Tibial nerve (tissue), 4 donors: ENCODE data around the gene STRIP2.
"Not testable (repeated sequence)": the region's sequence is repeated elsewhere in the genome, so short reads cannot be mapped to it uniquely, and the experiment has no call there.

ENCODE experiments used
- CTCF ChIP-seq, 5 experiments: fragments of 200-600 bp in 3 of 5; fragments of 450-650 bp in 2 of 5; sonication (generic) in 3 of 5; IDR thresholded peaks; one replicate each; pipeline ENCODE4 v1.5.1; 2016 to 2019; ENCODE audit warnings: antibody characterized with exemption in 5 of 5, mild to moderate bottlenecking in 3 of 5, moderate library complexity in 2 of 5
- EP300 ChIP-seq, 2 donors: sonication (generic); formaldehyde crosslinking; IDR thresholded peaks; one replicate each; pipeline ENCODE4 v1.6.1; 2017; ENCODE audit warnings: antibody characterized with exemption in 2 of 2, mild to moderate bottlenecking in 1 of 2
- POLR2A ChIP-seq, 2 donors: fragments of 450-650 bp; IDR thresholded peaks; one replicate each; pipeline ENCODE4 v1.6.1; 2017; ENCODE audit warnings: antibody characterized with exemption in 2 of 2, mild to moderate bottlenecking in 2 of 2, moderate library complexity in 2 of 2

DNA sequence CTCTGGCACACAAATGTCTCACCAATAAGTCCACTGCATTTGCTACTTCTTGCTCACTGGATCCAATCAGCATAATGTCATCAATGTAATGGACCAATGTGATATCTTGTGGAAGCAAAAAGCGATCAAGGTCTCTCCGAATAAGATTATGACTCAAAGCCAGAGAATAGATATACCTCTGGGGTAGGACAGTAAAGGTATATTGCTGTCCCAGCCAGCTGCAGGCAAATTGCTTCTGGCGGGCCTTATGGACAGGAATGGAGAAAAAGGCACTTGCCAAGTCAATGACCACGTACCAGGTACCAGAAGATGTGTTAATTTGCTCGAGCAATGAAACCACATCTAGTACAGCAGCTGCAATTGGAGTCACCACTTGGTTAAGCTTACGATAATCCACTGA lies 13.2 kb downstream of the STRIP2 start:
- TF ChIP-seq POLR2A, CTCF, EP300 (IDR thresholded peaks at IDR 0.05): not testable (repeated sequence)
